HG02981 (cell line): ENCODE results near the gene MINDY3.

Experiments used
- ATAC-seq: cut with Tn5 transposase; IDR thresholded peaks from one replicate; pipeline ENCODE4 v1.9.1; 2021; ENCODE audit warnings: mild to moderate bottlenecking, moderate library complexity; ENCODE audit not compliant: unreplicated experiment

Gene MINDY3

GRCh38 chr10:15739254-15739970, 120.9 kb downstream of the MINDY3 start:
- no peak for ATAC-seq

GRCh38 chr10:15738270-15738925, 121.9 kb downstream of the MINDY3 start:
- no peak for ATAC-seq

GRCh38 chr10:15737656-15738055, 122.7 kb downstream of the MINDY3 start:
- ATAC-seq: no peak

GRCh38 chr10:15735763-15736162, 124.5 kb downstream of the MINDY3 start:
- no peak for ATAC-seq

GRCh38 chr10:15730341-15730740, 130.0 kb downstream of the MINDY3 start:
- no peak for ATAC-seq

GRCh38 chr10:15729890-15730289, 130.4 kb downstream of the MINDY3 start:
- ATAC-seq: no peak
